ENCODE data around the gene DOK3. TPM values are rescaled to one million over a fixed set of nuclear protein-coding genes. Genes with fewer than 3 reads are reported as not detected.

Gene DOK3
- total and polyA plus RNA-seq, 10 of the 15 experiments (the other 5 are each of a cell fraction or from before 2014, with no cell fraction given) = 6.6 to 107 (median 52.1) TPM

DNA sequence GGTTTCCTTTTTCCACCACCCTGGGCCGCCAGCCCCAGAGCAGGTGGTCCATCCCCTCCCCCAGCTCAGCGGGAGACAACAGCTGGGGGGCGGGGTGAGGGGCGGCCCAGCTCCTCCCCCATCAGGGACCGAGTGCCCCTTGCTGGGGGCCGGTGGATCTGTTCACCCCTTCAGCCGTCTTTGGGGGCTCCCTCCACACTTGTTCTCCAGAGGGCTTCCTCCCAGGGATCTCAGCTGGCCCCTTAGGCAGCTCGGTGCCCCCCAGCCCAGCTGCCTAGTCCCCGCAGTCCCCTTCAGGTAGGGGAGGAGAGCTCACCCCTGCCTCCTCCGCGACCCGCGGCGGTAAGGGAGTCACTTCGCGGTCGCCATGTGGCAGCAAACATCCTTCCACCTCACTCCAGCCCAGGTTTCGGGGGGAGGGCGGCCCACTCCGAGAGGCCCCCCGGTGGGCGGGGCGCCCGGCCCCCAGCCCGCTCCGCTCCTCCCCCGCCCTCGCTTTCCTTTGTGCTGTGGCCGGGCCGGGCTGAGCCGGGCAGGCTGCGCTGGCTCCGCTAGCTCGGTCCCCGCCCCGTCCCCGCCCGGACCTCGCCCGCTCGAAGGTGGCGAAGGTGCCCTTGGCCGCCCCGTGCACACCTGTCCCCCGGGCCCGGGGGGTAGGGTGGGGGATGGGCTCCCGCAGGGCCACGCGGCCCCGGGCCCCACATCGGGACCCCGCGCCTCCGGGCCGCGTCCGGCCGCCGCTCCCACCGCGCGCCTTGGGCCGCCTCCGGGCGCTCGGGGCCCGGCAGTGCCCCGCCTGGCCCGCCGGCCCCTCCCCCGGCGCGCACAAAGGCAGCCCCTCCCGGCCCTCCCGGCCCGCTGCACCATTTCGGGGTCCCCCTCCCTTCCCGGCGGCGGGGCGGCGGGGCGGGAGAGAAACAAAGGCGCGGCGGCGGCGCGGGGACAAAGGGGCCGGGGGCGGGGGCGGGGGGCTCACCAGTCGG, 36.9 kb downstream of the DOK3 start (continued):
- TF ChIP-seq SKIL (IDR thresholded peaks at IDR 0.05; ENCODE audit: low read depth, poor library complexity, severe bottlenecking) (no peak), NBN (IDR thresholded peaks at IDR 0.05) (peak; percentile 51; the same call in 1 of the 2 replicates), GABPA (IDR thresholded peaks at IDR 0.05; ENCODE audit: low read depth) (no peak), SMARCA5 (IDR thresholded peaks at IDR 0.05) (peak; percentile 7; the same call in 1 of the 2 replicates), PAX8 (IDR thresholded peaks at IDR 0.05) (no peak), ATF7 (IDR thresholded peaks at IDR 0.05; ENCODE audit: low read depth) (no peak), LARP7 (IDR thresholded peaks at IDR 0.05) (no peak), CHD2 (IDR thresholded peaks at IDR 0.05; ENCODE audit: borderline replicate concordance, low read depth, low read length) (no peak), IRF3 (IDR thresholded peaks at IDR 0.05) (no peak), ATF2 (IDR thresholded peaks at IDR 0.05; ENCODE audit: low read length) (no peak), NFYB (IDR thresholded peaks at IDR 0.05; ENCODE audit: insufficient read depth, low read depth, low read length) (no peak), IKZF2 (IDR thresholded peaks at IDR 0.05) (no peak), RB1 (IDR thresholded peaks at IDR 0.05; ENCODE audit: borderline replicate concordance) (no peak), FOXK2 (IDR thresholded peaks at IDR 0.05) (no peak), CHD1 (IDR thresholded peaks at IDR 0.05; ENCODE audit: low read depth, low read length) (no peak), TAF1 (IDR thresholded peaks at IDR 0.05; ENCODE audit: borderline replicate concordance, low read depth, low read length) (no peak; the same call in 1 of the 2 replicates), BACH1 (IDR thresholded peaks at IDR 0.05; ENCODE audit: borderline replicate concordance) (no peak), SMAD1 (IDR thresholded peaks at IDR 0.05; ENCODE audit: low read depth, partially characterized antibody) (no peak), MTA3 (IDR thresholded peaks at IDR 0.05; ENCODE audit: borderline replicate concordance, low read length) (no peak)
- TF ChIP-seq, protein P1, sequence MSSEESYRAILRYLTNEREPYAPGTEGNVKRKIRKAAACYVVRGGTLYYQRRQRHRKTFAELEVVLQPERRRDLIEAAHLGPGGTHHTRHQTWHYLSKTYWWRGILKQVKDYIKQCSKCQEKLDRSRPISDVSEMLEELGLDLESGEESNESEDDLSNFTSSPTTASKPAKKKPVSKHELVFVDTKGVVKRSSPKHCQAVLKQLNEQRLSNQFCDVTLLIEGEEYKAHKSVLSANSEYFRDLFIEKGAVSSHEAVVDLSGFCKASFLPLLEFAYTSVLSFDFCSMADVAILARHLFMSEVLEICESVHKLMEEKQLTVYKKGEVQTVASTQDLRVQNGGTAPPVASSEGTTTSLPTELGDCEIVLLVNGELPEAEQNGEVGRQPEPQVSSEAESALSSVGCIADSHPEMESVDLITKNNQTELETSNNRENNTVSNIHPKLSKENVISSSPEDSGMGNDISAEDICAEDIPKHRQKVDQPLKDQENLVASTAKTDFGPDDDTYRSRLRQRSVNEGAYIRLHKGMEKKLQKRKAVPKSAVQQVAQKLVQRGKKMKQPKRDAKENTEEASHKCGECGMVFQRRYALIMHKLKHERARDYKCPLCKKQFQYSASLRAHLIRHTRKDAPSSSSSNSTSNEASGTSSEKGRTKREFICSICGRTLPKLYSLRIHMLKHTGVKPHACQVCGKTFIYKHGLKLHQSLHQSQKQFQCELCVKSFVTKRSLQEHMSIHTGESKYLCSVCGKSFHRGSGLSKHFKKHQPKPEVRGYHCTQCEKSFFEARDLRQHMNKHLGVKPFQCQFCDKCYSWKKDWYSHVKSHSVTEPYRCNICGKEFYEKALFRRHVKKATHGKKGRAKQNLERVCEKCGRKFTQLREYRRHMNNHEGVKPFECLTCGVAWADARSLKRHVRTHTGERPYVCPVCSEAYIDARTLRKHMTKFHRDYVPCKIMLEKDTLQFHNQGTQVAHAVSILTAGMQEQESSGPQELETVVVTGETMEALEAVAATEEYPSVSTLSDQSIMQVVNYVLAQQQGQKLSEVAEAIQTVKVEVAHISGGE (CRISPR knock-in tag; IDR thresholded peaks at IDR 0.05) = no peak
- TF ChIP-seq, protein P2, sequence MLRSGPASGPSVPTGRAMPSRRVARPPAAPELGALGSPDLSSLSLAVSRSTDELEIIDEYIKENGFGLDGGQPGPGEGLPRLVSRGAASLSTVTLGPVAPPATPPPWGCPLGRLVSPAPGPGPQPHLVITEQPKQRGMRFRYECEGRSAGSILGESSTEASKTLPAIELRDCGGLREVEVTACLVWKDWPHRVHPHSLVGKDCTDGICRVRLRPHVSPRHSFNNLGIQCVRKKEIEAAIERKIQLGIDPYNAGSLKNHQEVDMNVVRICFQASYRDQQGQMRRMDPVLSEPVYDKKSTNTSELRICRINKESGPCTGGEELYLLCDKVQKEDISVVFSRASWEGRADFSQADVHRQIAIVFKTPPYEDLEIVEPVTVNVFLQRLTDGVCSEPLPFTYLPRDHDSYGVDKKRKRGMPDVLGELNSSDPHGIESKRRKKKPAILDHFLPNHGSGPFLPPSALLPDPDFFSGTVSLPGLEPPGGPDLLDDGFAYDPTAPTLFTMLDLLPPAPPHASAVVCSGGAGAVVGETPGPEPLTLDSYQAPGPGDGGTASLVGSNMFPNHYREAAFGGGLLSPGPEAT (IDR thresholded peaks at IDR 0.05; ENCODE audit: low read depth) = 0 out of 2 replicates have a peak, but pooled peaks have one; percentile 18

Measured in GM12878 (cell line).